GM21737 (cell line): Measurements from ENCODE around the gene RING1.

Experiments used
- ATAC-seq: cut with Tn5 transposase; IDR thresholded peaks from one replicate; pipeline ENCODE4 v1.9.1; 2021; ENCODE audit warnings: mild to moderate bottlenecking, moderate library complexity; ENCODE audit not compliant: unreplicated experiment

Gene RING1

GRCh38 chr6:33241968-33242367, 33.7 kb downstream of the RING1 start:
- no peak for ATAC-seq

- no peak for ATAC-seq
Measured at GRCh38 chr6:33243476-33243875, 35.2 kb downstream of the RING1 start.

GRCh38 chr6:33247977-33248642, 39.8 kb downstream of the RING1 start:
- ATAC-seq = peak; percentile 39

GRCh38 chr6:33248643-33248931, 40.3 kb downstream of the RING1 start:
- ATAC-seq = peak; percentile 2

GRCh38 chr6:33248932-33249731, 40.8 kb downstream of the RING1 start:
- ATAC-seq = peak; percentile 91

- ATAC-seq = no peak
Measured at GRCh38 chr6:33249732-33250630, 41.7 kb downstream of the RING1 start.

- no peak for ATAC-seq
Measured at GRCh38 chr6:33250731-33251130, 42.4 kb downstream of the RING1 start.

GRCh38 chr6:33251395-33252012, 43.2 kb downstream of the RING1 start:
- no peak for ATAC-seq

GRCh38 chr6:33252759-33253158, 44.5 kb downstream of the RING1 start:
- no peak for ATAC-seq

GRCh38 chr6:33254591-33254990, 46.3 kb downstream of the RING1 start:
- no peak for ATAC-seq

GRCh38 chr6:33259032-33259431, 50.7 kb downstream of the RING1 start:
- ATAC-seq = no peak
